WTC11 (cell line): ENCODE measurements around the gene RABGAP1.

Experiments used
- ELF4 ChIP-seq: sonication (generic); formaldehyde crosslinking; IDR thresholded peaks from 2 replicates; pipeline ENCODE4 v1.8.1; 2022; ENCODE audit warnings: low read depth, mild to moderate bottlenecking, moderate library complexity, missing genetic modification reagents
- ESRRA ChIP-seq: sonication (generic); formaldehyde crosslinking; IDR thresholded peaks from 2 replicates; pipeline ENCODE4 v1.8.1; 2022; ENCODE audit warnings: mild to moderate bottlenecking, missing genetic modification reagents, borderline replicate concordance
- HMGA2 ChIP-seq: fragments of 250-450 bp; sonication (Bioruptor Pico); IDR thresholded peaks from 2 replicates; pipeline ENCODE4 v1.4.0; 2021; ENCODE audit warnings: mild to moderate bottlenecking, moderate library complexity
- KAT7 ChIP-seq: sonication (generic); formaldehyde crosslinking; IDR thresholded peaks from 2 replicates; pipeline ENCODE4 v1.8.1; 2023; ENCODE audit warnings: missing genetic modification reagents, mild to moderate bottlenecking, borderline replicate concordance
- MYBL2 ChIP-seq: sonication (generic); formaldehyde crosslinking; IDR thresholded peaks from 2 replicates; pipeline ENCODE4 v1.8.1; 2023; ENCODE audit warnings: mild to moderate bottlenecking, moderate library complexity, missing genetic modification reagents
- SP1 ChIP-seq: sonication (generic); formaldehyde crosslinking; conservative IDR thresholded peaks from 2 replicates; pipeline ENCODE4 v1.8.1; 2022; ENCODE audit warnings: missing genetic modification reagents
- TF ChIP-seq, protein P1 (sequence below): fragments of 200-600 bp; IDR thresholded peaks from 2 replicates; pipeline ENCODE4 v1.8.0; 2022; ENCODE audit warnings: antibody characterized with exemption
- TF ChIP-seq, protein P2 (sequence below): sonication (generic); formaldehyde crosslinking; IDR thresholded peaks from 2 replicates; pipeline ENCODE4 v1.8.0; 2022; ENCODE audit warnings: mild to moderate bottlenecking, missing genetic modification reagents
- TF ChIP-seq, protein P3 (sequence below): sonication (generic); formaldehyde crosslinking; IDR thresholded peaks from 2 replicates; pipeline ENCODE4 v1.8.1; 2023; ENCODE audit warnings: mild to moderate bottlenecking, missing genetic modification reagents, moderate library complexity
- TF ChIP-seq, protein P4 (sequence below): sonication (generic); formaldehyde crosslinking; IDR thresholded peaks from 2 replicates; pipeline ENCODE4 v1.8.0; 2022; ENCODE audit warnings: mild to moderate bottlenecking, missing genetic modification reagents

DNA sequence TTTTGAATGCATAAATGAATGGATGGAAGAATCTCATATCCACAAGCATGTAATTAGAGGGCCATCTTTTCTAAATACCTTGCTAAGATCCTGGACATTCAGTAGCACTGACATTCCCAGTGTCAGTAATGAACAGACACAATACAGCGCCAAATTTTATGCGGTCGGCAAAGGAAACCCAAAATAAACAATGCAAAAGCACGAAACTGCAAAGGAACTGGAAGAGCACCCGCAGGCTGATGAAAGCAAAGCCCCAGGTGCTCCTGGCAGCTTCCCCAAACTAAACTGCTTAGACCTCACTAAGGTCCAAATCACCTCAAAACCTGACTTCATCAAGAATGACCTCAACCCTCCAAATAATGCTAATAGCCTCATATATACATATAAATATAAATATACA, 194.6 kb downstream of the RABGAP1 start:
- TF ChIP-seq MYBL2 (CRISPR knock-in tag), result no peak
- no peak for TF ChIP-seq ESRRA (CRISPR knock-in tag)
- TF ChIP-seq, protein P1, sequence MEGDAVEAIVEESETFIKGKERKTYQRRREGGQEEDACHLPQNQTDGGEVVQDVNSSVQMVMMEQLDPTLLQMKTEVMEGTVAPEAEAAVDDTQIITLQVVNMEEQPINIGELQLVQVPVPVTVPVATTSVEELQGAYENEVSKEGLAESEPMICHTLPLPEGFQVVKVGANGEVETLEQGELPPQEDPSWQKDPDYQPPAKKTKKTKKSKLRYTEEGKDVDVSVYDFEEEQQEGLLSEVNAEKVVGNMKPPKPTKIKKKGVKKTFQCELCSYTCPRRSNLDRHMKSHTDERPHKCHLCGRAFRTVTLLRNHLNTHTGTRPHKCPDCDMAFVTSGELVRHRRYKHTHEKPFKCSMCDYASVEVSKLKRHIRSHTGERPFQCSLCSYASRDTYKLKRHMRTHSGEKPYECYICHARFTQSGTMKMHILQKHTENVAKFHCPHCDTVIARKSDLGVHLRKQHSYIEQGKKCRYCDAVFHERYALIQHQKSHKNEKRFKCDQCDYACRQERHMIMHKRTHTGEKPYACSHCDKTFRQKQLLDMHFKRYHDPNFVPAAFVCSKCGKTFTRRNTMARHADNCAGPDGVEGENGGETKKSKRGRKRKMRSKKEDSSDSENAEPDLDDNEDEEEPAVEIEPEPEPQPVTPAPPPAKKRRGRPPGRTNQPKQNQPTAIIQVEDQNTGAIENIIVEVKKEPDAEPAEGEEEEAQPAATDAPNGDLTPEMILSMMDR, result no peak
- TF ChIP-seq SP1 (CRISPR knock-in tag), result no peak
- TF ChIP-seq, protein P2, sequence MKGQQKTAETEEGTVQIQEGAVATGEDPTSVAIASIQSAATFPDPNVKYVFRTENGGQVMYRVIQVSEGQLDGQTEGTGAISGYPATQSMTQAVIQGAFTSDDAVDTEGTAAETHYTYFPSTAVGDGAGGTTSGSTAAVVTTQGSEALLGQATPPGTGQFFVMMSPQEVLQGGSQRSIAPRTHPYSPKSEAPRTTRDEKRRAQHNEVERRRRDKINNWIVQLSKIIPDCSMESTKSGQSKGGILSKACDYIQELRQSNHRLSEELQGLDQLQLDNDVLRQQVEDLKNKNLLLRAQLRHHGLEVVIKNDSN (CRISPR knock-in tag), result no peak
- TF ChIP-seq, protein P3, sequence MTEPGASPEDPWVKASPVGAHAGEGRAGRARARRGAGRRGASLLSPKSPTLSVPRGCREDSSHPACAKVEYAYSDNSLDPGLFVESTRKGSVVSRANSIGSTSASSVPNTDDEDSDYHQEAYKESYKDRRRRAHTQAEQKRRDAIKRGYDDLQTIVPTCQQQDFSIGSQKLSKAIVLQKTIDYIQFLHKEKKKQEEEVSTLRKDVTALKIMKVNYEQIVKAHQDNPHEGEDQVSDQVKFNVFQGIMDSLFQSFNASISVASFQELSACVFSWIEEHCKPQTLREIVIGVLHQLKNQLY (CRISPR knock-in tag), result no peak
- TF ChIP-seq ELF4 (CRISPR knock-in tag), result no peak
- TF ChIP-seq HMGA2, result no peak
- TF ChIP-seq KAT7 (CRISPR knock-in tag), result no peak
- TF ChIP-seq, protein P4, sequence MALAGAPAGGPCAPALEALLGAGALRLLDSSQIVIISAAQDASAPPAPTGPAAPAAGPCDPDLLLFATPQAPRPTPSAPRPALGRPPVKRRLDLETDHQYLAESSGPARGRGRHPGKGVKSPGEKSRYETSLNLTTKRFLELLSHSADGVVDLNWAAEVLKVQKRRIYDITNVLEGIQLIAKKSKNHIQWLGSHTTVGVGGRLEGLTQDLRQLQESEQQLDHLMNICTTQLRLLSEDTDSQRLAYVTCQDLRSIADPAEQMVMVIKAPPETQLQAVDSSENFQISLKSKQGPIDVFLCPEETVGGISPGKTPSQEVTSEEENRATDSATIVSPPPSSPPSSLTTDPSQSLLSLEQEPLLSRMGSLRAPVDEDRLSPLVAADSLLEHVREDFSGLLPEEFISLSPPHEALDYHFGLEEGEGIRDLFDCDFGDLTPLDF (CRISPR knock-in tag), result no peak
